GM15510 (cell line): ENCODE results near the gene PROZ.

ENCODE experiments used
- POLR2A ChIP-seq: IDR thresholded peaks from 3 replicates; pipeline ENCODE4 v1.6.1; 2011; ENCODE audit warnings: borderline replicate concordance; ENCODE audit not compliant: insufficient read length; ENCODE audit errors: extremely low read depth

Gene PROZ

GRCh38 chr13:113117335-113117872, 41.0 kb upstream of the PROZ start:
- no peak for TF ChIP-seq POLR2A

GRCh38 chr13:113117911-113118260, 40.6 kb upstream of the PROZ start:
- no peak for TF ChIP-seq POLR2A

- TF ChIP-seq POLR2A: no peak
These were observed 40.0 kb upstream of the PROZ start for GRCh38 chr13:113118261-113119021.

- TF ChIP-seq POLR2A: no peak
These were observed 39.2 kb upstream of the PROZ start for GRCh38 chr13:113119166-113119821.

GRCh38 chr13:113119822-113120189, 38.6 kb upstream of the PROZ start:
- TF ChIP-seq POLR2A: no peak

GRCh38 chr13:113120300-113121182, 37.9 kb upstream of the PROZ start:
- no peak for TF ChIP-seq POLR2A

- no peak for TF ChIP-seq POLR2A
These were observed 37.1 kb upstream of the PROZ start for GRCh38 chr13:113121183-113121927.

- TF ChIP-seq POLR2A: no peak
These were observed 36.4 kb upstream of the PROZ start for GRCh38 chr13:113121928-113122471.

GRCh38 chr13:113122550-113123225, 35.8 kb upstream of the PROZ start, which contains the start of gene F10:
TSS of gene F10 (plus strand) at chr13:113122799. CDS start at chr13:113122856, 57 bp downstream.
- no peak for TF ChIP-seq POLR2A

- TF ChIP-seq POLR2A: no peak
These were observed 34.9 kb upstream of the PROZ start for GRCh38 chr13:113123226-113124201.

- no peak for TF ChIP-seq POLR2A
These were observed 34.1 kb upstream of the PROZ start for GRCh38 chr13:113124211-113124970.
